ENCODE data around the gene LRTM2.
A peak's percentile ranks its signal among the peaks of the same experiment; 100 is the strongest.

The LRTM2 gene

GRCh38 chr12:1795785-1796514 lies 24.4 kb upstream of the LRTM2 start (continued):
- TF ChIP-seq BCL6B (tag by site-specific recombination; IDR thresholded peaks at IDR 0.05) (no peak), ZNF155 (tag by site-specific recombination; IDR thresholded peaks at IDR 0.05) (no peak), ZNF202 (tag by site-specific recombination; IDR thresholded peaks at IDR 0.05; ENCODE audit: borderline replicate concordance) (no peak), KLF10 (tag by site-specific recombination; IDR thresholded peaks at IDR 0.05) (peak; percentile 53; the same call in 1 of the 2 replicates), AEBP2 (tag by site-specific recombination; IDR thresholded peaks at IDR 0.05; ENCODE audit: borderline replicate concordance) (no peak), ZNF660 (tag by site-specific recombination; IDR thresholded peaks at IDR 0.05) (peak; percentile 90), HOXD13 (CRISPR knock-in tag; IDR thresholded peaks at IDR 0.05; ENCODE audit: borderline replicate concordance) (no peak), ZNF558 (tag by site-specific recombination; IDR thresholded peaks at IDR 0.05) (no peak), ZNF175 (tag by site-specific recombination; IDR thresholded peaks at IDR 0.05) (no peak), ZSCAN18 (tag by site-specific recombination; IDR thresholded peaks at IDR 0.05) (no peak; the same call in 1 of the 2 replicates), HOXA7 (CRISPR knock-in tag; IDR thresholded peaks at IDR 0.05; ENCODE audit: borderline replicate concordance) (no peak), ZNF664 (tag by site-specific recombination; IDR thresholded peaks at IDR 0.05) (no peak), ZNF610 (tag by site-specific recombination; IDR thresholded peaks at IDR 0.05; ENCODE audit: borderline replicate concordance) (no peak), ZNF121 (tag by site-specific recombination; IDR thresholded peaks at IDR 0.05) (no peak), ZNF529 (tag by site-specific recombination; IDR thresholded peaks at IDR 0.05; ENCODE audit: insufficient replicate concordance) (no peak), ZBTB48 (tag by site-specific recombination; IDR thresholded peaks at IDR 0.05) (no peak), ZNF19 (tag by site-specific recombination; IDR thresholded peaks at IDR 0.05; ENCODE audit: low read depth) (no peak), SP2 (tag by site-specific recombination; IDR thresholded peaks at IDR 0.05) (peak; percentile 44), WT1 (tag by site-specific recombination; IDR thresholded peaks at IDR 0.05) (no peak), SETDB1 (IDR thresholded peaks at IDR 0.05; ENCODE audit: insufficient read length, low read length) (no peak), ZNF391 (tag by site-specific recombination; IDR thresholded peaks at IDR 0.05; ENCODE audit: borderline replicate concordance, low read depth) (0 out of 2 replicates have a peak, but pooled peaks have one; percentile 20), ZNF2 (tag by site-specific recombination; IDR thresholded peaks at IDR 0.05) (no peak), ZNF473 (tag by site-specific recombination; IDR thresholded peaks at IDR 0.05) (no peak), ZNF148 (tag by site-specific recombination; IDR thresholded peaks at IDR 0.05; ENCODE audit: borderline replicate concordance) (no peak), ZBTB17 (tag by site-specific recombination; IDR thresholded peaks at IDR 0.05) (no peak; the same call in none of the 2 replicates), ZNF266 (tag by site-specific recombination; IDR thresholded peaks at IDR 0.05; ENCODE audit: low read depth) (no peak), ATF2 (tag by site-specific recombination; IDR thresholded peaks at IDR 0.05; ENCODE audit: low read depth) (no peak), ZNF624 (tag by site-specific recombination; IDR thresholded peaks at IDR 0.05) (no peak), ZNF510 (tag by site-specific recombination; IDR thresholded peaks at IDR 0.05; ENCODE audit: insufficient replicate concordance) (no peak), HOXC10 (CRISPR knock-in tag; IDR thresholded peaks at IDR 0.05) (no peak), ZNF843 (tag by site-specific recombination; IDR thresholded peaks at IDR 0.05) (no peak), KLF1 (tag by site-specific recombination; IDR thresholded peaks at IDR 0.05) (peak; percentile 66)
